GM06990 (cell line): Measurements from ENCODE around the gene SERPINC1.
"Not testable (repeated sequence)": the region's sequence is repeated elsewhere in the genome, so short reads cannot be mapped to it uniquely, and the experiment has no call there.

Source experiments
- DNase-seq: peaks from one replicate; pipeline ENCODE4 v3.0.0-alpha.2; 2011; ENCODE audit not compliant: insufficient read length; ENCODE audit errors: extremely low read depth
- H3K27me3 ChIP-seq: replicated peaks from 2 replicates; pipeline ENCODE4 v1.6.0; 2011; ENCODE audit warnings: low read length; ENCODE audit not compliant: control insufficient read depth, insufficient read depth
- H3K36me3 ChIP-seq: 2 replicates; pipeline ENCODE4 v1.5.1; 2011; ENCODE audit warnings: low read length; ENCODE audit not compliant: control insufficient read depth, insufficient read depth
- H3K4me3 ChIP-seq: replicated peaks from 2 replicates; pipeline ENCODE4 v1.5.1; 2011; ENCODE audit warnings: low read depth, mild to moderate bottlenecking, control low read depth, low read length
- CTCF ChIP-seq: IDR thresholded peaks from 2 replicates; pipeline ENCODE4 v1.5.1; 2011; ENCODE audit warnings: low read length, control low read depth, mild to moderate bottlenecking, inconsistent platforms; ENCODE audit not compliant: insufficient read depth, poor library complexity, severe bottlenecking

Gene SERPINC1

GRCh38 chr1:173864179-173864867 is 52.8 kb downstream of the SERPINC1 start:
- Histone ChIP-seq H3K36me3 (peaks cover 10% of the 10 kb centered on the region), H3K27me3 (no peaks in the 10 kb centered on the region), H3K4me3 (peak overlapping the region; percentile 87)
- no peak for TF ChIP-seq CTCF
- DNase-seq, result no peak

- no peak for TF ChIP-seq CTCF
- H3K4me3 ChIP-seq, result peak overlapping the region; percentile 26; the same call in 1 of the 2 replicates
- peaks cover 10% of the 10 kb centered on the region for H3K36me3 ChIP-seq
- no peaks in the 10 kb centered on the region for H3K27me3 ChIP-seq
- no peak for DNase-seq
Measured at GRCh38 chr1:173863224-173864161, 53.6 kb downstream of the SERPINC1 start.

- Histone ChIP-seq H3K36me3 (peaks cover 10% of the 10 kb centered on the region), H3K4me3 (no peak overlapping the region), H3K27me3 (no peaks in the 10 kb centered on the region)
- DNase-seq, result no peak
- TF ChIP-seq CTCF, result no peak
Measured at GRCh38 chr1:173862769-173863223, 54.3 kb downstream of the SERPINC1 start.

DNA sequence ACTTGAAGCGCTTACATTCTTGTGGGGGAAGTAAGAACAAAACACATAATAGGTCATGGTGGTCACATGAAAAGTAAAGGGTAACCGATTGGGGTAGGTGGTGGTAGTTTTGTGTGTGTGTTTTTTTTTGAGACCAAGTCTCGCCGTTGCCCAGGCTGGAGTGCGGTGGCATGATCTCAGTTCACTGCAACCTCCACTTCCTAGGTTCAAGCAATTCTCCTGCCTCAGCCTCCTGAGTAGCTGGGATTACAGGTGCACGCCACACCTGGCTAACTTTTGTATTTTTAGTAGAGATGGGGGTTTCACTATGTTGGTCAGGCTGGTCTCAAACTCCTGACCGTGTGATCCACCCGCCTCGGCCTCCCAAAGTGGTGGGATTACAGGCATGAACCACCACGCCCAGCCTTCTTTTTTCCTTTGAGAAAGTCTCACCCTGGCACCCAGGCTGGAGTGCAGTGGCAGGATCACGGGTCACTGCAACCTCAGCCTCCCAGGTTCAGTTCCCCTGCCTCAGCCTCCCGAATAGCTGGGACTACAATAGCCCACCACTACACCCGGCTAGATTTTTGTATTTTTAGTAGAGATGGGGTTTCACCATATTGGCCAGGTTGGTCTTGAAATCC is 54.9 kb downstream of the SERPINC1 start:
- H3K36me3 ChIP-seq, result peaks cover 12% of the 10 kb centered on the region
- not testable (repeated sequence) for H3K4me3 ChIP-seq, DNase-seq, H3K27me3 ChIP-seq

DNA sequence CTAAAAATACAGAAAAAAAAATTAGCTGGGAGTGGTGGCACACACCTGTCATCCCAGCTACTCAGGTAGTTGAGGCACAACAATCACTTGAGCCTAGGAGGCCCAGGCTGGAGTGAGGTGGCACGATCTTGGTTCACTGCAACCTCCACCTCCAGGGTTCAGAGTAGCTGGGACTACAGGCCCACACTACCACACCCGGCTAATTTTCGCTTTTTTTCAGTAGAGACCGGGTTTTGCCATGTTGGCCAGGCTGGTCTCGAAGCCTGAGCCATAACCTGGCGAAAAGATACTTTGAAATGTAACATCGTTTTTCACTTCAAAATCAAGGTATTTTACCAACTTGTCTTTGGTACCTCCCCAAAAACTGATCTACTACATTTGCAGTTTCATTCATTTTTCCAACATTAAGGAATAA is 55.4 kb downstream of the SERPINC1 start:
- no peak overlapping the region for H3K4me3 ChIP-seq
- no peak for TF ChIP-seq CTCF
- no peaks in the 10 kb centered on the region for H3K27me3 ChIP-seq
- DNase-seq, result no peak
- H3K36me3 ChIP-seq, result peaks cover 14% of the 10 kb centered on the region

DNA sequence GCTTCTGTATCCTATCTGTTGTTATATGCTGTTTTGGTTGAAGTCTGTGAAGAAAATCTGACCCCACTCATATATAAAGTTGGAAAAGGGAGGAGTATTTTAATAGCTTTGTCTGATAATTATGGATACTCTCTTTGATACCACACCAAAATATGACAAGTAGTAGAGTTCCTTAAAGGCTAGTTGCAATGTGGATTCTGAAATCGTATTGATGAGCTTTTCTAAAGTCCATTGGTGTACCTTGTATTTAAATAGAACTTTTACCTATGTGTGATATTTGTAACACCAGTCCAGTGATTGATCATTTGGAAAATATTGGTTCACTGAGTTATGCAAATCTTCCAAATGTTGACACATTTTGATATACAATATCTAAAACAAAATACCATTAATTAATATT is 57.1 kb downstream of the SERPINC1 start:
- H3K36me3 ChIP-seq, result peaks cover 9% of the 10 kb centered on the region
- no peak for DNase-seq
- no peaks in the 10 kb centered on the region for H3K27me3 ChIP-seq
- no peak for TF ChIP-seq CTCF
- no peak overlapping the region for H3K4me3 ChIP-seq

DNA sequence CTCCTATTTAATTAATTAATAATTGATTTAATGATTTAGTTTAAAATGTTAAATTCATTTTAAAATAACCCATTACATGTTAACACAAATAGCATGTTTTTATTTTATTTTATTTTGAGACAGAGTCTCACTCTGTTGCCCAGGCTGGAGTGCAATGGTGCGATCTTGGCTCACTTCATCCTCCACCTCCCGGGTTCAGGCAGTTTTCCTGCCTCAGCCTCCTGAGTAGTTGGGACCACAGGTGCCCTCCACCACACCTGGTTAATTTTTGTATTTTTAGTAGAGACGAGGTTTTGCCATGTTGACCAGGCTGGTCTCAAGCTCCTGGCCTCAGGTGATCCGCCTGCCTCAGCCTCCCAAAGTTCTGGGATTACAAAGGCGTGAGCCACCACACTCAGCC is 57.6 kb downstream of the SERPINC1 start:
- DNase-seq, H3K4me3 ChIP-seq, H3K36me3 ChIP-seq, H3K27me3 ChIP-seq: not testable (repeated sequence)
